OCI-LY7 (cell line): ENCODE data around the gene LGR5.

Experiments
- EZH2phosphoT487 ChIP-seq: fragments of 200-600 bp; sonication (generic); IDR thresholded peaks from 2 replicates; pipeline ENCODE4 v1.6.1; 2018; ENCODE audit warnings: low read depth, borderline replicate concordance, mild to moderate bottlenecking, mixed run types, antibody characterized with exemption, low read length, moderate library complexity, mixed read lengths
- TF ChIP-seq, protein P1 (sequence below): fragments of 200-600 bp; sonication (generic); conservative IDR thresholded peaks from 2 replicates; pipeline ENCODE4 v1.5.1; 2014; ENCODE audit warnings: mild to moderate bottlenecking, antibody characterized with exemption, low read length, moderate library complexity, mixed read lengths

DNA sequence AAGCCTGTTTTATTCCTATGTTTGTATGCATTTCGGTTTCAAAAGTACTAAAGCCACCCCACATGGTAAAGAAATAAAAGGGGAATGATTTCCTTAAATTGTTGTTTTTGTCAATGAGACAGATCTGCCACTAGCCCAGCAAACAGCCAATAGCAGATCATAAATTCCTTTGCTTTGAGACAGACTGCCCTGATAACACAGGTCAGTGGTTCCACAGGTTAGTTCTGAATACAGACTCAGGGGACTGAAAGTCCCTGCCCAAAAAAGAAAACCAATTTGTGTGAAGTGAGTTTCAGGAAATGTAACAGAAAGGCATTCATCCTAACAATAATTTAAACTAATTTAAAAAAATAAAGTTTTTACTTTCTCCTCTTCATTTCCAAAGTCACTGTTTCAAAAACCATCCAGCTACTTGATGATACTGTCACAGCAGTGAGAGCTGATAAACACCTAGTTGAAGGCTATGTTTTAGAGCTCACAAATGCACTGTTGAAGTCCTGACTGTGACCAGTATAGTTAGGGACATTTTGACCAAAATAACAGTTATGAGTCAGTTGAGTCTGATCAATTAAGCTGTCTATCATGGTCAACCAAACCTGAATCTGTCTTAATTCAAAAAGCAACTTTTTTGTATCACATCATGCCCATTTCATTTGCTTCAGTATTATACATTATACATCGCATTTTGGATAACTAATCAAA lies 77.7 kb downstream of the LGR5 start:
- TF ChIP-seq, protein P1, sequence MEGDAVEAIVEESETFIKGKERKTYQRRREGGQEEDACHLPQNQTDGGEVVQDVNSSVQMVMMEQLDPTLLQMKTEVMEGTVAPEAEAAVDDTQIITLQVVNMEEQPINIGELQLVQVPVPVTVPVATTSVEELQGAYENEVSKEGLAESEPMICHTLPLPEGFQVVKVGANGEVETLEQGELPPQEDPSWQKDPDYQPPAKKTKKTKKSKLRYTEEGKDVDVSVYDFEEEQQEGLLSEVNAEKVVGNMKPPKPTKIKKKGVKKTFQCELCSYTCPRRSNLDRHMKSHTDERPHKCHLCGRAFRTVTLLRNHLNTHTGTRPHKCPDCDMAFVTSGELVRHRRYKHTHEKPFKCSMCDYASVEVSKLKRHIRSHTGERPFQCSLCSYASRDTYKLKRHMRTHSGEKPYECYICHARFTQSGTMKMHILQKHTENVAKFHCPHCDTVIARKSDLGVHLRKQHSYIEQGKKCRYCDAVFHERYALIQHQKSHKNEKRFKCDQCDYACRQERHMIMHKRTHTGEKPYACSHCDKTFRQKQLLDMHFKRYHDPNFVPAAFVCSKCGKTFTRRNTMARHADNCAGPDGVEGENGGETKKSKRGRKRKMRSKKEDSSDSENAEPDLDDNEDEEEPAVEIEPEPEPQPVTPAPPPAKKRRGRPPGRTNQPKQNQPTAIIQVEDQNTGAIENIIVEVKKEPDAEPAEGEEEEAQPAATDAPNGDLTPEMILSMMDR = no peak
- TF ChIP-seq EZH2phosphoT487 = no peak
